BJ (cell line): Measurements from ENCODE around the gene POLR1D. TPM values are rescaled to one million over a fixed set of nuclear protein-coding genes. Genes with fewer than 3 reads are reported as not detected.

Experiments used
- CTCF ChIA-PET: fragments of 350-600 bp; formaldehyde crosslinking; extraction: SDS; loops from one replicate; lab custom pipeline; 2021; ENCODE audit warnings: antibody characterized with exemption, inconsistent platforms; lab: Yijun Ruan, JAX
- POLR2A ChIA-PET: fragments of 300-600 bp; sonication (Branson Sonifier 250); formaldehyde crosslinking; extraction: SDS; loops from one replicate; lab custom pipeline; 2021; ENCODE audit warnings: antibody characterized with exemption; lab: Charles Lee
- DNase-seq: peaks from one replicate; pipeline ENCODE4 v3.0.0-alpha.2; 2011; ENCODE audit warnings: low read depth
- H3K27me3 ChIP-seq: 2 replicates; pipeline ENCODE4 v1.6.0; 2011; ENCODE audit warnings: low read length; ENCODE audit not compliant: control insufficient read depth, insufficient read depth
- H3K36me3 ChIP-seq: 2 replicates; pipeline ENCODE4 v1.5.1; 2011; ENCODE audit warnings: low read length; ENCODE audit not compliant: control insufficient read depth, insufficient read depth
- H3K4me3 ChIP-seq: 2 replicates; pipeline ENCODE4 v1.5.1; 2011; ENCODE audit warnings: low read depth, mild to moderate bottlenecking, control low read depth, low read length
- polyA plus RNA-seq: library from polyadenylated mRNA; depleted of rRNA; stranded (reverse); fragments of >200 nt; gene quantifications from 2 replicates; pipeline ENCODE4 v1.2.3, GENCODE V29; 2011
- TF ChIP-seq, protein P1 (sequence below): IDR thresholded peaks from 2 replicates; pipeline ENCODE4 v1.5.1; 2011; ENCODE audit warnings: low read depth, mild to moderate bottlenecking, control low read depth, inconsistent platforms, low read length, moderate library complexity; ENCODE audit not compliant: insufficient read depth

Gene POLR1D
- polyA plus RNA-seq, 1 experiment = 79.4 TPM

DNA sequence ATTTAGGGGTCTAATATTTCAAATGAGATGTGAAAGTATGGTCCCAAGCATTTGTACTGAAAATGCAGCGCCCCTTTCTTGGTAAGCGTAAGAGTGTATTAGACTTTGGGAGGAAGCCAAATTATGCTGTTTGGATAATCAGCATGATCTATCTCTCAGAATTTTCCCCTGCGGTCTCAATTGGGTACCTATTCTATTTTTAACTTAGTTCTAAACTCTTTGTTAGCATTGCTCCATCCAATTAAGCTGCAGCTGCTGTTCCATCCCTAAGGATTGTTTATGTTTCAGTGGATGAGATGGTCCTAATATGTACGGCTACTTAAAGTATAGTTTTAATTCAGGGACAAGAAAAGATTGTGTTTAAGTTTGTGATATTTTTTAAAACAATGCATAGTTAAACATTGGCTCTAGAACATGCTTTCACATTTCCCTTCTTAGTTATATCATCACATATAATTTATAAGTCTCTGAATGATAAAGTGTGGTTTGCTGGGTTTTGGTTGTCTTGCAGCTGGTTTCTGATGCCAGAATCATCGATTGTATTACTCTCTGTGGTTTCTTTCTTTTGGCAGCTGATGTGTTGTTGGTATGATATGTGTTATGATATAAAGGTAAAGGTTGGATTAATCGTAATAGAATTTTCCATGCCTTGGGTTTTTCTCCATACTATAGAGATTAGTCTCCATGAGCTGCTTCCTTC, 15.0 kb downstream of the POLR1D start:
- POLR2A ChIA-PET = no interaction called here
- Histone ChIP-seq H3K4me3 (no peak overlapping the region), H3K27me3 (no peaks in the 10 kb centered on the region), H3K36me3 (0 out of 2 replicates have a peak, but pooled peaks cover 1% of the 10 kb centered on the region)
- CTCF ChIA-PET = no interaction called here
- TF ChIP-seq, protein P1, sequence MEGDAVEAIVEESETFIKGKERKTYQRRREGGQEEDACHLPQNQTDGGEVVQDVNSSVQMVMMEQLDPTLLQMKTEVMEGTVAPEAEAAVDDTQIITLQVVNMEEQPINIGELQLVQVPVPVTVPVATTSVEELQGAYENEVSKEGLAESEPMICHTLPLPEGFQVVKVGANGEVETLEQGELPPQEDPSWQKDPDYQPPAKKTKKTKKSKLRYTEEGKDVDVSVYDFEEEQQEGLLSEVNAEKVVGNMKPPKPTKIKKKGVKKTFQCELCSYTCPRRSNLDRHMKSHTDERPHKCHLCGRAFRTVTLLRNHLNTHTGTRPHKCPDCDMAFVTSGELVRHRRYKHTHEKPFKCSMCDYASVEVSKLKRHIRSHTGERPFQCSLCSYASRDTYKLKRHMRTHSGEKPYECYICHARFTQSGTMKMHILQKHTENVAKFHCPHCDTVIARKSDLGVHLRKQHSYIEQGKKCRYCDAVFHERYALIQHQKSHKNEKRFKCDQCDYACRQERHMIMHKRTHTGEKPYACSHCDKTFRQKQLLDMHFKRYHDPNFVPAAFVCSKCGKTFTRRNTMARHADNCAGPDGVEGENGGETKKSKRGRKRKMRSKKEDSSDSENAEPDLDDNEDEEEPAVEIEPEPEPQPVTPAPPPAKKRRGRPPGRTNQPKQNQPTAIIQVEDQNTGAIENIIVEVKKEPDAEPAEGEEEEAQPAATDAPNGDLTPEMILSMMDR = no peak
- DNase-seq = no peak

DNA sequence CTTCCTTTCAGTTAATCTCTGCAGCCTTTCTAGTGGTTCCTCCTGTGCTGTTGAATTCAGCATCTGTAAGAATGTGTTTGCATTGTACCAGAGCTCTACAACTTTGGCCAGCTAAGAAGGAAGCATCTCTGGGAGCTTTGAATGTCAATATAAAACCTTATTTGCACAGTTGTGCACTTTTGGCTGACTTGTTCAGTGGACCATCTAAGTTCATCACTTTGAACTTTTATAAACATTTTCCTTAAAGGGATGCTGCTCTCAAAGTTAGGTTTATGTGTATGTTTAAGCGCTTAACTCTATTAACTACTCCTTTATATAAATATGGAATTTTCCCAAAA, 15.6 kb downstream of the POLR1D start:
- POLR2A ChIA-PET = no interaction called here
- CTCF ChIA-PET = no interaction called here
- Histone ChIP-seq H3K4me3 (no peak overlapping the region), H3K36me3 (0 out of 2 replicates have a peak, but pooled peaks cover 1% of the 10 kb centered on the region), H3K27me3 (no peaks in the 10 kb centered on the region)
- no peak for DNase-seq
- TF ChIP-seq, protein P1 = no peak

DNA sequence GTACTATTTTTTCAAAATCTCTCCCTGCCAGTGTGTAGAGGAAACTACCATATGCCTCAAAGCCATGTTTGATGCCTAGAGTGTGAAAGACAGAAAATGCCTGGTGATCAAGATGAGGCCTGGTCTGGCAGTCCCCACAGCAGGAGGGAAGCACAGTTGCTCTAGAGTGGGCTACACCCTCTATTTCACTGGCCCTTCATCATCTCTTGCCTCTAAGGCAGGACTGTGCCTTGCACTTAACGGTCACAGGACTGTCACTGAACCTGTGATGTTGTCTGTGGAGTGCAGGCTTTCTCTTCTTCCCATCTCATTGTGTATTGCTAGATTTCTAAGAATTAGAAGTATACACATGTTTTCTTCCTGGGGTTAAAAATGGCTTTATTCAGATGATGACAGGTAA, 16.3 kb downstream of the POLR1D start:
- Histone ChIP-seq H3K4me3 (no peak overlapping the region), H3K36me3 (0 out of 2 replicates have a peak, but pooled peaks cover 1% of the 10 kb centered on the region), H3K27me3 (no peaks in the 10 kb centered on the region)
- TF ChIP-seq, protein P1 = no peak
- ChIA-PET CTCF (interaction anchor here (0.9 to 1.5 kb wide), 3 partner anchors 9 to 13 kb away, joined by 3 to 5 read pairs (median 4); no protein-coding TSS in a partner anchor), POLR2A (no interaction called here)
- DNase-seq = no peak

DNA sequence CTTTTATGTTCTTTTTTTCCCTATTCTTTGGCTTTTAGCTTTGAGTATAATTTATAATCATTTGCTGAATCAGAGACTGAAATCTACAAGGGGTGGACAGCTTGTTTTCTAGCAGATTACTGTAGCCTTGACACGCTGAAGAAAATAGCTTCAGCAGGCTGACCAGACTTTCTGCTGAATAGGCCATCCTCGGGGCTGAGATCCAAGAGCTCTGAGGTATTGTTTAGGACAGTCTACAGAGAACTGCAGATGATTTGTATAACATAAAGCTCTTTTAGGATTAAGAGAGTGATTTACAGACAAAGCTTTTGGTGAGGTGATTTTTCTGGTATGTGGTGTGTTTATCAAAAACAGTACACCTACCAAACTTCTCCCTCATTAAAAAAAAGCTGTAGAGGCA, 16.8 kb downstream of the POLR1D start:
- POLR2A ChIA-PET = no interaction called here
- Histone ChIP-seq H3K27me3 (no peaks in the 10 kb centered on the region), H3K4me3 (no peak overlapping the region), H3K36me3 (0 out of 2 replicates have a peak, but pooled peaks cover 1% of the 10 kb centered on the region)
- TF ChIP-seq, protein P1 = no peak
- CTCF ChIA-PET = interaction anchor here (0.7 to 1.5 kb wide), 6 partner anchors 10 to 188 kb away, joined by 3 to 5 read pairs (median 3); no protein-coding TSS in a partner anchor
- DNase-seq = no peak

DNA sequence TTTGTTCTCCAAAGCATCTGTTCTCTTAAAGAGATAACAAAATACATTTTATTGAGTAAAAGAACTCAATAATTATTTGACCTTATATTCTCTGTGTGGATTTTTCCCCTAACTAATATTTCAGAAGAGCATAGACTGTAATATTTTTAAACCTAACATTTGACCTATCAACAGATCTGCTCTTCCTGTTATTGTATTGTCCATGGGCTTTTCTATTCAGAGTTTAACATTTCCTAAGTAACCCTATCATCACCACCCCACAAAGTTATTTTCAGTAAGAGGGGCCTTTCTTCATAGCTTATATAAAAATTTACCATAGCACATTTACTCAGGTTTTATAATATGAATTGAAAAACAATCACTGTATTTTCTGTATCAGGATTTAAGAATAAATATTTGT, 17.5 kb downstream of the POLR1D start:
- Histone ChIP-seq H3K36me3 (0 out of 2 replicates have a peak, but pooled peaks cover 1% of the 10 kb centered on the region), H3K4me3 (no peak overlapping the region), H3K27me3 (no peaks in the 10 kb centered on the region)
- POLR2A ChIA-PET = no interaction called here
- TF ChIP-seq, protein P1 = no peak
- no peak for DNase-seq
- CTCF ChIA-PET = interaction anchor here (0.7 to 1.5 kb wide), 4 partner anchors 10 to 187 kb away, joined by 3 to 4 read pairs (median 3); no protein-coding TSS in a partner anchor
